A549 (cell line): ENCODE data around the gene HOXD9. TPM values are rescaled to one million over a fixed set of nuclear protein-coding genes. Genes with fewer than 3 reads are reported as not detected.

Experiments
- ATAC-seq, 2 experiments: fragments of 200-7000 bp in 1 of 2; fragments of >200 bp in 1 of 2; cut with Nextera tagmentation in 1 of 2; cut with Tn5 transposase in 1 of 2; 3 replicates each; pipeline versions ENCODE4 v1.8.0 to v1.9.1; 2018 to 2020; ENCODE audit warnings: mild to moderate bottlenecking in 1 of 2, moderate library complexity in 1 of 2
- CTCF ChIA-PET: fragments of 300-600 bp; sonication (Branson Sonifier 250); formaldehyde crosslinking; extraction: SDS; loops from one replicate; lab custom pipeline; 2021; ENCODE audit warnings: antibody characterized with exemption, inconsistent platforms; lab: Yijun Ruan, JAX
- POLR2A ChIA-PET: fragments of 350-600 bp; formaldehyde crosslinking; extraction: SDS; loops from one replicate; lab custom pipeline; 2021; ENCODE audit warnings: antibody characterized with exemption, inconsistent platforms; lab: Yijun Ruan, JAX
- DNase-seq, 2 experiments: peaks; one replicate each; pipeline versions ENCODE4 v3.0.0 to v3.0.0-alpha.2; 2011 to 2016; ENCODE audit warnings: low read depth in 1 of 2, low spot score in 1 of 2
- FAIRE-seq: peaks from 2 replicates; lab custom pipeline; 2011; peaks lifted over from hg19 to GRCh38; lab: Jason Lieb, UNC
- H3K27ac ChIP-seq, 2 experiments: fragments of >200 bp; sonication (Bioruptor Twin); formaldehyde crosslinking; 3 replicates each; pipeline ENCODE4 v1.5.1; 2016 to 2017
- H3K4me1 ChIP-seq: fragments of >200 bp; sonication (Bioruptor Twin); formaldehyde crosslinking; 3 replicates; pipeline ENCODE4 v1.6.1; 2016
- H3K4me2 ChIP-seq: fragments of >200 bp; sonication (Bioruptor Twin); formaldehyde crosslinking; 3 replicates; pipeline ENCODE4 v1.6.1; 2016
- H3K4me3 ChIP-seq: fragments of >200 bp; sonication (Bioruptor Twin); formaldehyde crosslinking; 3 replicates; pipeline ENCODE4 v1.5.1; 2016
- H3K9me3 ChIP-seq: fragments of >200 bp; sonication (Bioruptor Twin); formaldehyde crosslinking; 3 replicates; pipeline ENCODE4 v1.6.1; 2016
- CEBPB ChIP-seq, 2 experiments: fragments of >200 bp in 1 of 2; sonication (Bioruptor Twin) in 1 of 2; formaldehyde crosslinking in 1 of 2; IDR thresholded peaks; 2 replicates each; pipeline ENCODE4 v1.6.1; 2012 to 2016
- E2F6 ChIP-seq: IDR thresholded peaks from 2 replicates; pipeline ENCODE4 v1.6.1; 2012; ENCODE audit warnings: low read depth, borderline replicate concordance
- EP300 ChIP-seq, 2 experiments: fragments of >200 bp; sonication (Bioruptor Twin); formaldehyde crosslinking; IDR thresholded peaks; 2 replicates in 1 of 2; 3 replicates in 1 of 2; pipeline ENCODE4 v1.6.1; 2016 to 2017
- FOSL2 ChIP-seq, 2 experiments: fragments of 450-650 bp in 1 of 2; fragments of >200 bp in 1 of 2; sonication (Bioruptor Twin) in 1 of 2; formaldehyde crosslinking; IDR thresholded peaks; 2 replicates each; pipeline versions ENCODE4 v1.5.0 to v1.6.1; 2016 to 2020; ENCODE audit warnings: mild to moderate bottlenecking in 1 of 2, moderate library complexity in 1 of 2
- GATA3 ChIP-seq: IDR thresholded peaks from 2 replicates; pipeline ENCODE4 v1.6.1; 2012; ENCODE audit warnings: borderline replicate concordance
- HES2 ChIP-seq: fragments of >200 bp; sonication (Bioruptor Twin); formaldehyde crosslinking; IDR thresholded peaks from 2 replicates; pipeline ENCODE4 v1.6.1; 2016
- HEYL ChIP-seq: fragments of 250-450 bp; sonication (Bioruptor Pico); IDR thresholded peaks from 2 replicates; pipeline ENCODE4 v1.8.0; 2021; ENCODE audit warnings: mild to moderate bottlenecking, moderate library complexity
- JUN ChIP-seq, 2 experiments: fragments of >200 bp; sonication (Bioruptor Twin); formaldehyde crosslinking; IDR thresholded peaks; 2 replicates in 1 of 2; 3 replicates in 1 of 2; pipeline ENCODE4 v1.6.1; 2016 to 2017
- JUNB ChIP-seq: fragments of >200 bp; sonication (Bioruptor Twin); formaldehyde crosslinking; IDR thresholded peaks from 2 replicates; pipeline ENCODE4 v1.6.1; 2016
- MAX ChIP-seq: IDR thresholded peaks from 2 replicates; pipeline ENCODE4 v1.6.1; 2012
- SMC3 ChIP-seq: fragments of >200 bp; sonication (Bioruptor Twin); formaldehyde crosslinking; IDR thresholded peaks from 3 replicates; pipeline ENCODE4 v1.6.1; 2018; ENCODE audit warnings: inconsistent platforms
- ZFP36 ChIP-seq: fragments of 450-650 bp; IDR thresholded peaks from 2 replicates; pipeline ENCODE4 v1.6.1; 2014; ENCODE audit warnings: borderline replicate concordance; ENCODE audit not compliant: partially characterized antibody
- WGBS: methylation state at CpG from one replicate; pipeline ENCODE4 v1.1.6; 2017; ENCODE audit errors: missing lambda C conversion rate; 5-methylcytosine and 5-hydroxymethylcytosine counted together
- polyA plus RNA-seq, 4 experiments: library from polyadenylated mRNA; depleted of rRNA in 3 of 4; stranded (reverse); fragments of >200 nt; fragmentation: RNase III in 1 of 4; extraction: RNeasy Plus Mini Kit Qiagen cat#74134 plus additional on column Dnase treatment in 1 of 4; gene quantifications; 2 replicates in 3 of 4; 3 replicates in 1 of 4; pipeline ENCODE4 v1.2.3, GENCODE V29; 2011 to 2017
- TF ChIP-seq, protein P1 (sequence below): fragments of 200-600 bp; sonication (generic); IDR thresholded peaks from 2 replicates; pipeline ENCODE4 v1.6.1; 2016; ENCODE audit warnings: antibody characterized with exemption, mild to moderate bottlenecking, moderate library complexity
- TF ChIP-seq, protein P2 (sequence below): fragments of 250-450 bp; sonication (Bioruptor Pico); IDR thresholded peaks from 2 replicates; pipeline ENCODE4 v1.5.0; 2021; ENCODE audit warnings: mild to moderate bottlenecking, moderate library complexity, borderline replicate concordance
- TF ChIP-seq, protein P3 (sequence below): IDR thresholded peaks from 2 replicates; pipeline ENCODE4 v1.6.1; 2012
- TF ChIP-seq, protein P4 (sequence below): fragments of 150-350 bp; IDR thresholded peaks from 2 replicates; pipeline ENCODE4 v1.6.1; 2014; ENCODE audit warnings: low read depth, mild to moderate bottlenecking, low read length

Gene HOXD9
- polyA plus RNA-seq, 2 of the 4 experiments (the other 2 are of a cell fraction): 0.45 to 1.0 TPM

DNA sequence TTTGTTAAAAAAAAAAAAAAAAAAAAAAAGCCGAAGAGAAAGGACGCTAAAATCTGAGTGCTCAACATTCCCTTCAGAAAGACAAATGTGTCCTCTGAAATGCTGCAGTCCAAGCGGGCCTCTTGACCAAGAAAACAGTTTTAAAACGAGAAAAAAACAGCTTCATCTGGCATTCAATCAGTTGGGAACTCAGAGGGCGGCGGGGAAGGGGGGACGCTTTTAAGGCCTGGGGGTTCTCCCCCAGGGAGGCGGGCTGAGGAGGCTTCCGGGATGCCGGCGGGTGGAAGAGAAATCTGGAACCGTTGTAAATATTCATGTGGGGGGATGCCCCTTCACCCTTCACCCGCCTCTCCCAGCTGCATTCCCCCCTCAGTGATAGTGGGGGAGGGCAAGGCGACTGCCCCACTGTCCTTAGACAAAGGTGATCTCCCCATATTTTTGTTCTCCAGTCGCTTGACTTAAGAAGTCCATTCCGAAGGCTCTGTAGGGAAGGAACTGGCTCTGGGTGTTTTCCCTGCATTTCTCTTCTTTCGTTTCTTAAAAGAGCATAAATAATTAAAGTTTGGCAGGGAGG is 18.7 kb upstream of the HOXD9 start:
- Histone ChIP-seq H3K4me3 (peak overlapping the region; percentile 56), H3K4me1 (peaks cover 30% of the 10 kb centered on the region), H3K27ac (peak overlapping the region; percentile 21 to 90; a peak in 4 of 6 replicates), H3K4me2 (peak overlapping the region; percentile 97), H3K9me3 (no peaks in the 10 kb centered on the region)
- 62% methylated on average over 17 of the region's 17 CpGs for WGBS
- no peak for FAIRE-seq
- ATAC-seq: no peak; a peak in 1 of 6 replicates
- ChIA-PET CTCF (interaction anchor here (0.8 to 2.3 kb wide), 12 partner anchors 8 to 736 kb away, joined by 3 to 9 read pairs (median 4); partner anchors contain the start of gene HOXD13), POLR2A (interaction anchor here (0.6 to 1.2 kb wide), 4 partner anchors 102 to 1161 kb away, joined by 3 to 5 read pairs (median 3); partner anchors contain the start of genes LNPK, MTX2 and NFE2L2)
- DNase-seq: no peak
- TF ChIP-seq, protein P1, sequence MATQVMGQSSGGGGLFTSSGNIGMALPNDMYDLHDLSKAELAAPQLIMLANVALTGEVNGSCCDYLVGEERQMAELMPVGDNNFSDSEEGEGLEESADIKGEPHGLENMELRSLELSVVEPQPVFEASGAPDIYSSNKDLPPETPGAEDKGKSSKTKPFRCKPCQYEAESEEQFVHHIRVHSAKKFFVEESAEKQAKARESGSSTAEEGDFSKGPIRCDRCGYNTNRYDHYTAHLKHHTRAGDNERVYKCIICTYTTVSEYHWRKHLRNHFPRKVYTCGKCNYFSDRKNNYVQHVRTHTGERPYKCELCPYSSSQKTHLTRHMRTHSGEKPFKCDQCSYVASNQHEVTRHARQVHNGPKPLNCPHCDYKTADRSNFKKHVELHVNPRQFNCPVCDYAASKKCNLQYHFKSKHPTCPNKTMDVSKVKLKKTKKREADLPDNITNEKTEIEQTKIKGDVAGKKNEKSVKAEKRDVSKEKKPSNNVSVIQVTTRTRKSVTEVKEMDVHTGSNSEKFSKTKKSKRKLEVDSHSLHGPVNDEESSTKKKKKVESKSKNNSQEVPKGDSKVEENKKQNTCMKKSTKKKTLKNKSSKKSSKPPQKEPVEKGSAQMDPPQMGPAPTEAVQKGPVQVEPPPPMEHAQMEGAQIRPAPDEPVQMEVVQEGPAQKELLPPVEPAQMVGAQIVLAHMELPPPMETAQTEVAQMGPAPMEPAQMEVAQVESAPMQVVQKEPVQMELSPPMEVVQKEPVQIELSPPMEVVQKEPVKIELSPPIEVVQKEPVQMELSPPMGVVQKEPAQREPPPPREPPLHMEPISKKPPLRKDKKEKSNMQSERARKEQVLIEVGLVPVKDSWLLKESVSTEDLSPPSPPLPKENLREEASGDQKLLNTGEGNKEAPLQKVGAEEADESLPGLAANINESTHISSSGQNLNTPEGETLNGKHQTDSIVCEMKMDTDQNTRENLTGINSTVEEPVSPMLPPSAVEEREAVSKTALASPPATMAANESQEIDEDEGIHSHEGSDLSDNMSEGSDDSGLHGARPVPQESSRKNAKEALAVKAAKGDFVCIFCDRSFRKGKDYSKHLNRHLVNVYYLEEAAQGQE: no peak
- TF ChIP-seq, protein P2, sequence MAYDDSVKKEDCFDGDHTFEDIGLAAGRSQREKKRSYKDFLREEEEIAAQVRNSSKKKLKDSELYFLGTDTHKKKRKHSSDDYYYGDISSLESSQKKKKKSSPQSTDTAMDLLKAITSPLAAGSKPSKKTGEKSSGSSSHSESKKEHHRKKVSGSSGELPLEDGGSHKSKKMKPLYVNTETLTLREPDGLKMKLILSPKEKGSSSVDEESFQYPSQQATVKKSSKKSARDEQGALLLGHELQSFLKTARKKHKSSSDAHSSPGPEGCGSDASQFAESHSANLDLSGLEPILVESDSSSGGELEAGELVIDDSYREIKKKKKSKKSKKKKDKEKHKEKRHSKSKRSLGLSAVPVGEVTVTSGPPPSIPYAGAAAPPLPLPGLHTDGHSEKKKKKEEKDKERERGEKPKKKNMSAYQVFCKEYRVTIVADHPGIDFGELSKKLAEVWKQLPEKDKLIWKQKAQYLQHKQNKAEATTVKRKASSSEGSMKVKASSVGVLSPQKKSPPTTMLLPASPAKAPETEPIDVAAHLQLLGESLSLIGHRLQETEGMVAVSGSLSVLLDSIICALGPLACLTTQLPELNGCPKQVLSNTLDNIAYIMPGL (CRISPR knock-in tag): no peak
- TF ChIP-seq EP300 (IDR thresholded peaks at IDR 0.05): 0 out of 5 replicates have a peak, but pooled peaks of 1 of the 2 experiments have one; percentile 27
- TF ChIP-seq, protein P3, sequence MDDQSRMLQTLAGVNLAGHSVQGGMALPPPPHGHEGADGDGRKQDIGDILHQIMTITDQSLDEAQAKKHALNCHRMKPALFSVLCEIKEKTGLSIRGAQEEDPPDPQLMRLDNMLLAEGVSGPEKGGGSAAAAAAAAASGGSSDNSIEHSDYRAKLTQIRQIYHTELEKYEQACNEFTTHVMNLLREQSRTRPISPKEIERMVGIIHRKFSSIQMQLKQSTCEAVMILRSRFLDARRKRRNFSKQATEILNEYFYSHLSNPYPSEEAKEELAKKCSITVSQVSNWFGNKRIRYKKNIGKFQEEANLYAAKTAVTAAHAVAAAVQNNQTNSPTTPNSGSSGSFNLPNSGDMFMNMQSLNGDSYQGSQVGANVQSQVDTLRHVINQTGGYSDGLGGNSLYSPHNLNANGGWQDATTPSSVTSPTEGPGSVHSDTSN: no peak

DNA sequence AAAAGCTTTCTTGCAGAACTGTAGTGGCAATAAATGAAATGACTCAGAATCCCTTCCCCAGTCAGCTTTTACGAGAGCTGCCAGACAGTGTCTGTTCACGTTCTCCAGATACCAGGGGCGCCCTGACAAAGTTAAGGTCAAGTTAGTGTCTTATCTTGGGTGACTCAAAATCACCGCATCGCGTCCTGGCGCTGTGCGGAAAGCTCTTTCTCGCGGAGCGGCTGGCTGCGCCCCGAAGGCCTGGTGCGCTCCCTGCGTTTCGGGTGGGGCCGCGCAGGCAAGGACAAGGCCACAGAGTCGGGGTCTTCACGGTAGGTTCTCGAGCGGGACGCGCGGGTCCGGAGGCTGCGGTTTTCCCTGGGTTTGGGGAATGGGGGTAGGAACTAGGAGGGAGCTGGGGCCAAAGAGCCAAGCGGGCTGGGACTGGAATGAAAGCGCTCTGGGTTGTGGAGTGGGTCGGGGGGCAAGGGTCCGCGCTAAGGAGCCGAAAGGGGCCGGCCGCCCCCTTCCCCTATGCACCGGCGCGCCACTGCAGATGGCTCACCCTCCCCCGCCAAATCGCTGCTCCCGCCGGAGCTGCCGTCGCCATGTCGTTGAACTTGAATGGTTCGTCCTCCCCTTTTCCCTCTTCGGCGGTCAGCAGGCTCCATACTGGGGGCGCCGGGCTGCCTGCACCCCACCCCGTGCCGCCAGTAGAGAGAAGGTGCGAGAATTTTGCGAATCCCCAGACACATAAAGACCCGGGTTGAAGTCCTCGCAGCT is 18.0 kb upstream of the HOXD9 start:
- FAIRE-seq (no peak), ATAC-seq (peak; percentile 52 to 80), DNase-seq (peak; percentile 62 to 82)
- H3K4me2 ChIP-seq: peak overlapping the region; percentile 97
- H3K9me3 ChIP-seq: no peaks in the 10 kb centered on the region
- WGBS: 12% methylated on average over 40 of the region's 56 CpGs
- POLR2A ChIA-PET: interaction anchor here (0.6 to 1.2 kb wide), 4 partner anchors 103 to 1160 kb away, joined by 3 to 5 read pairs (median 3); partner anchors contain the start of genes LNPK, MTX2 and NFE2L2
- CTCF ChIA-PET: interaction anchor here (0.6 to 2.3 kb wide), 13 partner anchors 8 to 888 kb away, joined by 3 to 9 read pairs (median 3); no protein-coding TSS in a partner anchor
- no peak; the same call in 1 of the 2 replicates for TF ChIP-seq JUNB
- TF ChIP-seq JUN (IDR thresholded peaks at IDR 0.05): peak in 1 of 2 experiments; percentile 60; a peak in 2 of 5 replicates
- TF ChIP-seq, protein P2 (CRISPR knock-in tag): no peak
- TF ChIP-seq HEYL: no peak
- 0 out of 2 replicates have a peak, but pooled peaks have one; percentile 14 for TF ChIP-seq FOSL2 (IDR thresholded peaks at IDR 0.05)
- peak; percentile 57 for TF ChIP-seq FOSL2 (CRISPR knock-in tag; IDR thresholded peaks at IDR 0.05)
- 0 out of 4 replicates have a peak, but pooled peaks of 1 of the 2 experiments have one; percentile 28 for TF ChIP-seq CEBPB (IDR thresholded peaks at IDR 0.05)
- TF ChIP-seq, protein P4, sequence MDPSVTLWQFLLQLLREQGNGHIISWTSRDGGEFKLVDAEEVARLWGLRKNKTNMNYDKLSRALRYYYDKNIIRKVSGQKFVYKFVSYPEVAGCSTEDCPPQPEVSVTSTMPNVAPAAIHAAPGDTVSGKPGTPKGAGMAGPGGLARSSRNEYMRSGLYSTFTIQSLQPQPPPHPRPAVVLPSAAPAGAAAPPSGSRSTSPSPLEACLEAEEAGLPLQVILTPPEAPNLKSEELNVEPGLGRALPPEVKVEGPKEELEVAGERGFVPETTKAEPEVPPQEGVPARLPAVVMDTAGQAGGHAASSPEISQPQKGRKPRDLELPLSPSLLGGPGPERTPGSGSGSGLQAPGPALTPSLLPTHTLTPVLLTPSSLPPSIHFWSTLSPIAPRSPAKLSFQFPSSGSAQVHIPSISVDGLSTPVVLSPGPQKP: no peak
- TF ChIP-seq ZFP36: no peak
- peak; percentile 44; the same call in 1 of the 2 replicates for TF ChIP-seq E2F6
- no peak for TF ChIP-seq SMC3
- peak; percentile 57; the same call in 1 of the 2 replicates for TF ChIP-seq GATA3
- no peak for TF ChIP-seq HES2
- 0 out of 2 replicates have a peak, but pooled peaks have one; percentile 39 for TF ChIP-seq MAX
- peaks cover 30% of the 10 kb centered on the region for H3K4me1 ChIP-seq
- H3K27ac ChIP-seq: peak overlapping the region; percentile 72 to 90
- peak overlapping the region; percentile 56 for H3K4me3 ChIP-seq
